Measurements from ENCODE around the gene NOC3L.

The NOC3L gene

DNA sequence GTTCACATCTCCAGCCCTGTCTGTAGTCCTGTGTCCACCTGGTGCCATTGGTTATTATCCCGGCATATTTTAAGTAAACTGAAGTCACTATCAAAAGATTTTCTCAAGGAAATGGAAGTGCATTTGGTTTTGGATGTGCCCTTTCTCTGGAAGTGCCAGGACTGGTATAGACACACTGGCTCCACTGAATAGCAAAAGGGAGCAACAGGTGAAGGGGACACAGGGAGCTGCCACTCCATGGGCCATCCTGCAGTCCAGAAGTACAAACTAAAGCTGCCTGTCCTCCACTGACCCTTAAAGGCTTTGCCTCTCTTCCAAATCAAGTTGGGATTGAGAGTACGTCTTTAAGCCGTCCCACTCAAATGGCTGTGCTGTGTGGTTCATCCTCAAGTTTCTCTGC is 62.7 kb downstream of the NOC3L start:
- no peak for DNase-seq (ENCODE audit: low spot score)

DNA sequence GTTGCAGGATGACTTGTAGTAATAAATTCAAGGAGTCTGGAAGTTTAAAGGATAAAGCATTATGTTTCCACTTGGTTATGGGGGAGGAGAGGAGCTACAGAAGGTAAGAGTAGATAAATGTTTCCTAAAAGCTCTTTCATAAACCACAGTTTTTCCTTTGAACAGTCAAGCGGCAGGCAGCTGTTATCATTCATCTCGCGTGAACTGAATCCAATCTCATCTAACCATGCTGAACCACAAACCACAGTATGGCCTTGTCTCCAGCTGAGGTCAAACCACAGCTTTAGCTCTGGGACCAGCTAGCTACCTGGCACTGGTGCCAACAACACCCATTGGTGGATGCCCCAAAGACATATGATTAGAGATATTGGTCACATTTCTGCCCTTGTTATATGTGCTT is 63.3 kb downstream of the NOC3L start:
- no peak for DNase-seq (ENCODE audit: low spot score)

DNA sequence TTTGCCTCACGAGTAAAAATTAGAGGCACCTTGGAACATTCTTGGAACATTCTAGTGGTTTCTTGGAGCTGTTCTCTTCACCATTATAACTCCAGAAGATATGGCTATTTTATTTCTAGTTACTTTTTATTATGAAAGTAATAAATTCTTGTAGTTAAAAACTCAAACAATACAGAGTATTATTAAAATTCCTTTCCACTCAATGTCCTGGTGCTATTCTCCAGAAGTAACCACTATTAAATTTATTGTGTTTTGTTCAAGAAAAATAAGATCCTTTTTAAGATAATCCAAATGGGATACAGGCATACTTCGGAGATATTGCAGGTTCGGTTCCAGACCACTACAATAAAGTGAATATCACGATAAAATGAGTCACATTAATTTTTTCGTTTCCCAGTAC is 68.6 kb downstream of the NOC3L start:
- DNase-seq (ENCODE audit: low spot score), result no peak

DNA sequence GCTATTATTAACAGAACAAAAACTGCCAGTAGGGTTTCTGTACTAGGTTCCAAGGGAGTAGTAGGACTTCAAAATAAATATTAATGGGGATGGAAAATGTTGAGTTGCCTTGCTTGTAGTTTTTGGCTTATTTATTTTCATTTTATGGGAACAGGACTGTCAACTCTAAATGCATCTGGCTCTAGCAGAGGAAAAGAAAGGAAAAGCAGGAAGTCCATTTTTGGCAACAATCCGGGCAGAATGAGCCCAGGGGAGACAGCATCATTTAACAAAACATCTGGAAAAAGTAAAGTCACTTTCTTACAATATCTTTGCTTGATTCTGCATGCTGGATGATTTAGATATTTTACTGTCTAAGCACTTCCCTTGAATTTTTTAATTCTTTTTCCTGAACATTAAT is 69.4 kb downstream of the NOC3L start:
- DNase-seq (ENCODE audit: low spot score), result peak; percentile 88

DNA sequence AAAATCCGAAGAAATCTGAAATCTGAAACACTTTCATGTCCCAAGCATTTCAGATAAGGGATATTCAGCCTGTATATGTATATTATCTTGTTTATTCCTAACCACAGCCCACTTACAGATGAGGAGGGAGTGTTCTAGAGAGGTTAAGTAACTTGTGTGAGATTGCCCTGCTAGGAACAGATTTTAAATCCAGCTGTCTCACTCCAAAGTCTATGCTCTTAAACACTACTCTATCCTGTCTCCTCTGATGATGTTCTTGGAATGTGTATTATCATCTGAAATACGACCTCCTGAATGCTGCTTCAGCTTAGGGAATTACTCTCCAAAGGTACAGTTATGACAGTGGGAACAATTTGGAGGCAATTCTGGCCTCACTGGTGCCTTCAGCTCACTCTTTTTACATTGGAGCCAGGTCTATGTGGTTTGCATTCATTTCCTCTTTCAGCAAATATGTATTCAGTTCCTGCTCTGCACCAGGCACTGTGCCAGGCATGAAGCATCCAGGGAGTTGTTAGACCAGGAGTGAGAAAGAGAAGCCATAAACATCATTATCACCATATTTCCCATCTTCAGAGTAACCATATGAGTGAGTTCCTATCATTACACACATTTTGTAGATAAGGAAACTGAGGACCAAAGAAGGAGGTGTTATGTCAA is 70.2 kb downstream of the NOC3L start:
- DNase-seq (ENCODE audit: low spot score), result peak; percentile 76

DNA sequence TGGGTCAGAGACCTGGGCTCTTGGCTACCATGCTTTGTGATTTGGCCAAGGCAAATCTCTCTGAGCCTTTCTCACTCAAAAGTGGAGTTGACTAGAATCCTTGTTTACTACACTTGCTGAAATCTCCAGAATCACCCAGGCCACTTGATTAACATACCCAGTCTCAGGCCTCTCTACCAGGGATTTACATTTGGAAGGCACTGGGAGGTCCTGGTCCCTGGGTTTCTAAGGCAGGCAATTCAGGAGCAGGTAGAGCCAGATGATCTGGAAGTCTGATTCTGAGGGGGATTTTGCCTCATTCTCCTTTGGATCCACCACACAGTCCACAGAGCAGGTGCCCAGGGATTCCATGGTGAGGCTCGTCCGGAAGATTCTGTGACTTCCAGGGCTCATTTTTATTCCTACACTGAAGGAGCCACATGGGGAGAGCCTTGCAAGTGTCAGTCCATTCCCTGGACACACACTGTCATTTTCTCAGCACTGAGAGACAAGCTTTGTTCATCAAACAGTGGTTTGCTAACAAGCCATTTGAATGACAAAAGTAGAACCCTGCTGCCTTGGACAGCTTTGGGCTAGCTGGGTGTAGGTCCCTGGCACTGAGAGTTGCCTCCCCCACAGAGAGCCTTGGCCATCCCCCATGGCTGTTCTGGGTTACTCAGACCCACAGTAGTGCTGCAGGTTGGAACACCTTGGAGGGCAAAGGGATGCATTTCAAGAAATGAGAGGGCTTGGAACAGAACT is 74.2 kb downstream of the NOC3L start:
- no peak for DNase-seq (ENCODE audit: low spot score)

DNA sequence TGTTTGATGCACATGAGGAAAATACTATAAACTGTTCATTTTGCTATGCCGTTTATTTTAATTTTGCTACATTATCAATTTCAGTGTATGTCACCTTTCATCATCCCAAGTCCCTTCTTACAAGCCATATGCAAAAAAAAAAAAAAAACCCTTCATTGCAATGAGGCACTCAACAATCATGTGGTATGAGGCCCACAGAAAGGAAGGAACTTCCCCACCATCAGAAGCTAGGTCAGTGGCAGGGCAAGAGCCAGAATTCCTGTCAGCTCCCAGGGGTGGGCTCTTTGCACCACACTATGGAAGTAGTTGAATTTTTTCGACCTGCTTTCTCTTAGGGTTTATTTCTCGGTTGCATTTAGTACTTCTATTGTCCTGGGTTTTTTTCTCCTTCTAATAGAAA is 75.4 kb downstream of the NOC3L start:
- no peak for DNase-seq (ENCODE audit: low spot score)

DNA sequence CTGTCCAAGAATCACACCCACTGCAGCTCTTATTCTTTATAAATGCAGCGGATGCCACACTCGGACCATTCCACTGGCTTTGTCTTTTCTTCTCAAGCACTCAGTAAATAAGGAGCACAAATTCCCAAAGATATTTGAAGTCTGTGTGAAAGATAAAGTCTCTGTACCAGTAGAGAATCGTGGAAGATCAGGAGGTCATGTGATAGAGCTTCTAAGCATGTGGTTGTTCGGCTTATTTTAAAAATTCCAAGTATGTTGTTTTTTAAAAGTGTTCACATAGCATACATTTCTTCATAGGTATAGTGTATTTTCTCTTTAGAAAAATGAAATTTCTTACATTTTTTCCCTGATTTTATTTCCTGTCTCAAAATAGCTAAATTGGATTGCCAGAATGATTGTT is 75.8 kb downstream of the NOC3L start:
- DNase-seq (ENCODE audit: low spot score), result no peak

DNA sequence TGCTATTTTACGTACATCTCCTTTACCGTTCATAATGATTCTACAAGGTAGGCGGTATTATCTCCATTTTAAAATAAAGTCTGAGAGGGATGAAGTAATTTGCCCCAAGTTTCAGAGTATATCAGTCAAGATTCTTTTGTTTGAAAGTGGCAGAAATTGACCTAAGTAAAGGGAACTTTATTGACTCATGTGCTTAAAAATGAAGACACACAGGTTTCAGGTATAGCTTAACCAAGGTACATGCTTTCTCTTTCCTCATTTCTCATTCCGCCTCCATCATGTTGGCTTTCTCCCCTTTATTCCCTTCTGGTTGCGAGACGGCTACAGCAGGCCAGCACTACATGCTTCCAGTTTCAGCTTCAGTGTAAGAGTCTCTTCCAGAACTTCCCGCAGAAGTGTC is 77.5 kb downstream of the NOC3L start:
- no peak for DNase-seq (ENCODE audit: low spot score)

All from left forelimb (tissue), 1 donor.